Parathyroid adenoma (tissue), 2 donors: ENCODE results near the gene COBLL1.

Source experiments
- H2AFZ ChIP-seq: fragments of 300-600 bp; sonication (generic); one replicate; pipeline ENCODE4 v1.7.0; 2017; ENCODE audit warnings: antibody characterized with exemption, mild to moderate bottlenecking
- H3K27ac ChIP-seq: fragments of 300-600 bp; sonication (generic); one replicate; pipeline ENCODE4 v1.7.0; 2017
- H3K27me3 ChIP-seq: fragments of 300-600 bp; sonication (generic); one replicate; pipeline ENCODE4 v1.7.0; 2017; ENCODE audit warnings: low read length; ENCODE audit not compliant: control insufficient read depth, insufficient read depth
- H3K36me3 ChIP-seq: fragments of 300-600 bp; sonication (generic); one replicate; pipeline ENCODE4 v1.7.0; 2017; ENCODE audit warnings: low read length; ENCODE audit not compliant: control insufficient read depth, insufficient read depth
- H3K4me1 ChIP-seq: fragments of 300-600 bp; sonication (generic); one replicate; pipeline ENCODE4 v1.7.0; 2017; ENCODE audit warnings: control low read depth
- H3K4me2 ChIP-seq: fragments of 300-600 bp; sonication (generic); one replicate; pipeline ENCODE4 v1.7.0; 2017; ENCODE audit warnings: low read length
- H3K4me3 ChIP-seq: fragments of 300-600 bp; sonication (generic); one replicate; pipeline ENCODE4 v1.7.0; 2017; ENCODE audit warnings: low read depth, low read length
- H3K79me2 ChIP-seq: fragments of 300-600 bp; sonication (generic); one replicate; pipeline ENCODE4 v1.7.0; 2017; ENCODE audit warnings: control low read depth
- H3K9ac ChIP-seq: fragments of 300-600 bp; sonication (generic); one replicate; pipeline ENCODE4 v1.7.0; 2017; ENCODE audit warnings: mild to moderate bottlenecking
- H3K9me3 ChIP-seq: fragments of 300-600 bp; sonication (generic); one replicate; pipeline ENCODE4 v1.7.0; 2017; ENCODE audit warnings: low read length; ENCODE audit not compliant: control insufficient read depth
- CTCF ChIP-seq: fragments of 300-600 bp; sonication (generic); IDR thresholded peaks from one replicate; pipeline ENCODE4 v1.7.0; 2017; ENCODE audit warnings: antibody characterized with exemption, mild to moderate bottlenecking
- donor health status: primary hyperparathyroidism.

The COBLL1 gene

GRCh38 chr2:164789968-164790367 lies 51.7 kb downstream of the COBLL1 start:
- H3K27me3 ChIP-seq = no peaks in the 10 kb centered on the region
- TF ChIP-seq CTCF = no peak
- peaks cover 12% of the 10 kb centered on the region for H3K4me1 ChIP-seq

GRCh38 chr2:164786787-164787186 lies 54.8 kb downstream of the COBLL1 start:
- Histone ChIP-seq H3K27ac (no peak overlapping the region), H3K36me3 (no peaks in the 10 kb centered on the region), H3K27me3 (no peaks in the 10 kb centered on the region), H2AFZ (no peak overlapping the region), H3K9me3 (no peaks in the 10 kb centered on the region), H3K9ac (no peak overlapping the region), H3K4me1 (peaks cover 2% of the 10 kb centered on the region), H3K4me2 (no peak overlapping the region), H3K79me2 (no peaks in the 10 kb centered on the region), H3K4me3 (no peak overlapping the region)
- no peak for TF ChIP-seq CTCF

More at GRCh38 chr2:164789968-164790367, 51.7 kb downstream of the COBLL1 start:
- no peaks in the 10 kb centered on the region for H3K36me3 ChIP-seq
- H2AFZ ChIP-seq = no peak overlapping the region
- H3K27ac ChIP-seq = no peak overlapping the region
- H3K4me3 ChIP-seq = no peak overlapping the region
- no peaks in the 10 kb centered on the region for H3K9me3 ChIP-seq
- peaks cover 3% of the 10 kb centered on the region for H3K79me2 ChIP-seq
- H3K9ac ChIP-seq = no peak overlapping the region
- no peak overlapping the region for H3K4me2 ChIP-seq

GRCh38 chr2:164785457-164785856 lies 56.2 kb downstream of the COBLL1 start:
- no peaks in the 10 kb centered on the region for H3K27me3 ChIP-seq
- H3K9ac ChIP-seq = no peak overlapping the region
- peaks cover 2% of the 10 kb centered on the region for H3K4me1 ChIP-seq
- no peaks in the 10 kb centered on the region for H3K79me2 ChIP-seq
- H3K36me3 ChIP-seq = no peaks in the 10 kb centered on the region
- no peak for TF ChIP-seq CTCF
- H3K27ac ChIP-seq = no peak overlapping the region
- no peak overlapping the region for H2AFZ ChIP-seq
- no peak overlapping the region for H3K4me3 ChIP-seq
- no peaks in the 10 kb centered on the region for H3K9me3 ChIP-seq
- no peak overlapping the region for H3K4me2 ChIP-seq

GRCh38 chr2:164784376-164784775 lies 57.2 kb downstream of the COBLL1 start:
- Histone ChIP-seq H3K27me3 (no peaks in the 10 kb centered on the region), H3K4me2 (no peak overlapping the region), H3K4me1 (peaks cover 2% of the 10 kb centered on the region), H3K9me3 (no peaks in the 10 kb centered on the region), H3K27ac (no peak overlapping the region), H3K79me2 (no peaks in the 10 kb centered on the region), H3K4me3 (no peak overlapping the region), H3K9ac (no peak overlapping the region), H2AFZ (no peak overlapping the region), H3K36me3 (no peaks in the 10 kb centered on the region)
- TF ChIP-seq CTCF = no peak

GRCh38 chr2:164782323-164782722 lies 59.3 kb downstream of the COBLL1 start:
- H2AFZ ChIP-seq = no peak overlapping the region
- no peak overlapping the region for H3K27ac ChIP-seq
- H3K4me2 ChIP-seq = no peak overlapping the region
- no peaks in the 10 kb centered on the region for H3K9me3 ChIP-seq
- TF ChIP-seq CTCF = no peak
- no peak overlapping the region for H3K4me3 ChIP-seq
- H3K79me2 ChIP-seq = no peaks in the 10 kb centered on the region
- H3K4me1 ChIP-seq = no peaks in the 10 kb centered on the region
- H3K27me3 ChIP-seq = no peaks in the 10 kb centered on the region
- H3K36me3 ChIP-seq = no peaks in the 10 kb centered on the region
- H3K9ac ChIP-seq = no peak overlapping the region
